K562 (cell line): Measurements from ENCODE around the gene GLP2R. TPM values are rescaled to one million over a fixed set of nuclear protein-coding genes. Genes with fewer than 3 reads are reported as not detected.

ENCODE experiments used
- ATAC-seq: fragments of 200-7000 bp; cut with Tn5 transposase; 3 replicates; pipeline ENCODE4 v1.9.1; 2020; ENCODE audit warnings: moderate library complexity
- BruUV-seq: library from RNA; stranded (reverse); fragments of 400-500 nt; replicated peaks from 2 replicates; lab custom pipeline; 2021; lab: Mats Ljungman, UMichigan
- CTCF ChIA-PET: fragments of 300-600 bp; formaldehyde crosslinking; extraction: SDS; loops from one replicate; lab custom pipeline; 2021; ENCODE audit warnings: low intra/inter-chr PET ratio; lab: Yijun Ruan, JAX
- POLR2A ChIA-PET: fragments of 300-600, 350-650 bp; sonication (Branson Sonifier 250); formaldehyde crosslinking; extraction: SDS; loops from one replicate; lab custom pipeline; 2021; ENCODE audit warnings: antibody characterized with exemption, inconsistent platforms; lab: Yijun Ruan, JAX
- DNase-seq, 4 experiments: peaks; one replicate each; pipeline versions ENCODE4 v3.0.0 to v3.0.0-alpha.2; 2011 to 2018; ENCODE audit warnings: low spot score in 3 of 4, mixed read lengths in 3 of 4; ENCODE audit errors: extremely low read depth in 1 of 4
- FAIRE-seq: peaks from 2 replicates; lab custom pipeline; 2011; peaks lifted over from hg19 to GRCh38; lab: Jason Lieb, UNC
- H2AFZ ChIP-seq: 2 replicates; pipeline ENCODE4 v1.6.0; 2011; ENCODE audit warnings: low read depth, low read length, control low read depth, inconsistent platforms
- H3K27ac ChIP-seq: fragments of 200-600 bp; 3 replicates; pipeline ENCODE4 v1.8.0; 2011; ENCODE audit warnings: low read depth, mild to moderate bottlenecking, control low read depth, inconsistent platforms, low read length, moderate library complexity, mixed read lengths; ENCODE audit errors: extremely low read depth
- H3K27me3 ChIP-seq, 2 experiments: fragments of 300-600 bp in 1 of 2; 2 replicates in 1 of 2; 3 replicates in 1 of 2; pipeline versions ENCODE4 v1.6.0 to v1.8.0; 2011; ENCODE audit warnings: inconsistent platforms in 2 of 2, low read length in 2 of 2, mild to moderate bottlenecking in 1 of 2, mixed read lengths in 1 of 2, moderate library complexity in 1 of 2; ENCODE audit not compliant: control insufficient read depth in 2 of 2, insufficient read depth in 2 of 2
- H3K36me3 ChIP-seq: fragments of 300-600 bp; 3 replicates; pipeline ENCODE4 v1.8.0; 2011; ENCODE audit warnings: mild to moderate bottlenecking, low read length, inconsistent platforms; ENCODE audit not compliant: control insufficient read depth, insufficient read depth
- H3K4me1 ChIP-seq, 2 experiments: fragments of 200-600 bp in 1 of 2; replicated peaks in 1 of 2; 2 replicates in 1 of 2; 3 replicates in 1 of 2; pipeline versions ENCODE4 v1.5.1 to v1.8.0; 2011; ENCODE audit warnings: inconsistent platforms in 2 of 2, low read length in 2 of 2, mild to moderate bottlenecking in 1 of 2, mixed read lengths in 1 of 2, moderate library complexity in 1 of 2; ENCODE audit not compliant: control insufficient read depth in 2 of 2, insufficient read depth in 2 of 2
- H3K4me2 ChIP-seq: 2 replicates; pipeline ENCODE4 v1.6.1; 2011; ENCODE audit warnings: low read length, control low read depth, inconsistent platforms, mixed read lengths; ENCODE audit not compliant: insufficient read depth
- H3K4me3 ChIP-seq: fragments of 200-600 bp; sonication (generic), shearing (Covaris generic); 2 replicates; pipeline ENCODE4 v1.5.1; 2016; ENCODE audit warnings: control low read depth, inconsistent platforms
- H3K79me2 ChIP-seq: fragments of 200-600 bp; 3 replicates; pipeline ENCODE4 v1.8.0; 2011; ENCODE audit warnings: low read length, inconsistent platforms; ENCODE audit not compliant: control insufficient read depth, insufficient read depth
- H3K9ac ChIP-seq, 2 experiments: 2 replicates each; pipeline versions ENCODE4 v1.6.0 to v1.6.1; 2011; ENCODE audit warnings: low read depth in 2 of 2, low read length in 2 of 2, control low read depth in 1 of 2, inconsistent platforms in 1 of 2, mild to moderate bottlenecking in 1 of 2, mixed read lengths in 1 of 2; ENCODE audit not compliant: insufficient read depth in 1 of 2
- H3K9me1 ChIP-seq: one replicate; pipeline ENCODE4 v1.6.0; 2011; ENCODE audit warnings: inconsistent platforms, mild to moderate bottlenecking, low read length, moderate library complexity; ENCODE audit not compliant: control insufficient read depth, insufficient read depth
- H3K9me3 ChIP-seq: replicated peaks from 2 replicates; pipeline ENCODE4 v1.5.1; 2011; ENCODE audit warnings: low read depth, low read length, inconsistent platforms; ENCODE audit not compliant: control insufficient read depth, insufficient read depth
- H4K20me1 ChIP-seq: replicated peaks from 2 replicates; pipeline ENCODE4 v1.6.1; 2011; ENCODE audit warnings: low read length, inconsistent platforms, mixed read lengths; ENCODE audit not compliant: control insufficient read depth, insufficient read depth
- CTCF ChIP-seq, 3 experiments: IDR thresholded peaks in 2 of 3; conservative IDR thresholded peaks in 1 of 3; 2 replicates each; pipeline ENCODE4 v1.5.1; 2011 to 2012; ENCODE audit warnings: low read length in 3 of 3, mild to moderate bottlenecking in 3 of 3, control low read depth in 2 of 3, improper control_type of control experiment in 1 of 3, inconsistent platforms in 1 of 3, low read depth in 1 of 3, mixed read lengths in 1 of 3, moderate library complexity in 1 of 3; ENCODE audit not compliant: insufficient read depth in 2 of 3
- RB1 ChIP-seq: fragments of 450-650 bp; IDR thresholded peaks from 2 replicates; pipeline ENCODE4 v1.6.1; 2017; ENCODE audit warnings: low read depth, mild to moderate bottlenecking
- ZNF384 ChIP-seq: IDR thresholded peaks from 2 replicates; pipeline ENCODE4 v1.6.1; 2012; ENCODE audit warnings: low read depth, low read length, improper control_type of control experiment
- ZNF57 ChIP-seq: fragments of 450-650 bp; formaldehyde crosslinking; IDR thresholded peaks from 2 replicates; pipeline ENCODE4 v1.4.0; 2020; ENCODE audit warnings: mild to moderate bottlenecking, moderate library complexity
- WGBS: fragments of 100-300 bp; shearing (Covaris generic); methylation state at CpG from one replicate; pipeline ENCODE4 v1.1.6; 2016; ENCODE audit warnings: low coverage, mixed read lengths; ENCODE audit not compliant: insufficient coverage; ENCODE audit errors: missing lambda C conversion rate; 5-methylcytosine and 5-hydroxymethylcytosine counted together
- in situ Hi-C: fragments of 300-500 bp; cut with MboI; formaldehyde crosslinking; loops from 4 replicates; pipeline ENCODE4 v1.15.0; 2018; ENCODE audit warnings: inconsistent platforms, mixed read lengths
- intact Hi-C: fragments of 100-400 bp; cut with micrococcal nuclease; formaldehyde crosslinking; loops from 2 replicates; pipeline ENCODE4 v1.14.2; 2022
- polyA plus RNA-seq, 8 experiments: library from polyadenylated mRNA; depleted of rRNA in 4 of 8; stranded (reverse) in 5 of 8; unstranded in 3 of 8; fragments of >200 nt; fragmentation: Nextera tagmentation in 2 of 8; fragmentation: Illumina TruSeq in 1 of 8; extraction: Ambion mirVana in 2 of 8; extraction: Trizol in 1 of 8; gene quantifications; 2 replicates each; pipeline versions ENCODE4 v1.2.1 to v1.2.3, GENCODE V29; 2011 to 2014; ENCODE audit warnings: inconsistent platforms in 1 of 8, missing spikeins in 1 of 8
- total RNA-seq, 7 experiments: library from RNA; depleted of rRNA in 6 of 7; stranded (reverse); fragments of >200 nt in 6 of 7; fragmentation: Illumina TruSeq in 2 of 7; extraction: Trizol in 2 of 7; gene quantifications; 2 replicates each; pipeline versions ENCODE4 v1.2.1 to v1.2.3, GENCODE V29; 2011 to 2021; ENCODE audit warnings: low replicate concordance in 1 of 7

The GLP2R gene
- total and polyA plus RNA-seq, 9 of the 15 experiments (the other 6 are each of a cell fraction or from before 2014, with no cell fraction given) = not detected

- Histone ChIP-seq H3K4me3 (no peak overlapping the region), H2AFZ (no peak overlapping the region), H4K20me1 (no peaks in the 10 kb centered on the region), H3K9me1 (no peaks in the 10 kb centered on the region), H3K79me2 (no peaks in the 10 kb centered on the region), H3K27ac (no peak overlapping the region), H3K4me1 (no peaks in the 10 kb centered on the region), H3K9ac (no peak overlapping the region), H3K27me3 (peaks cover 0 to 6% of the 10 kb centered on the region in 2 experiments; a peak in 3 of 5 replicates), H3K9me3 (no peaks in the 10 kb centered on the region), H3K4me2 (no peak overlapping the region), H3K36me3 (no peaks in the 10 kb centered on the region)
- TF ChIP-seq ZNF384 = peak; percentile 64
- TF ChIP-seq RB1 = no peak
- TF ChIP-seq ZNF57 (CRISPR knock-in tag) = no peak
- peak; percentile 16 to 54 (median 43); a peak in 5 of 6 replicates for TF ChIP-seq CTCF (IDR thresholded peaks at IDR 0.05 in 2 of 3, conservative IDR thresholded peaks at IDR 0.05 in 1 of 3; ENCODE audit: insufficient read depth in 2 of 3, low read depth in 1 of 3, low read length in 3 of 3)
- intact Hi-C loops (no loop called here), in situ Hi-C loops (loop anchor here (10.0 kb wide), 1 partner anchor 686 kb away; no protein-coding TSS in a partner anchor)
- DNase-seq = peak; percentile 12 to 28 (median 17)
- ATAC-seq = 0 out of 3 replicates have a peak, but pooled peaks have one; percentile 31
- no TSS peak for BruUV-seq
- 0% methylated on average over 11 of the region's 13 CpGs for WGBS
- CTCF ChIA-PET = interaction anchor here (0.7 kb wide), 1 partner anchor 690 kb away, joined by 4 read pairs; no protein-coding TSS in a partner anchor
- no peak for FAIRE-seq
- POLR2A ChIA-PET = no interaction called here
Observed at GRCh38 chr17:9928601-9929333, 103.0 kb downstream of the GLP2R start.
